Measurements from ENCODE around the gene NID2. TPM values are rescaled to one million over a fixed set of nuclear protein-coding genes. Genes with fewer than 3 reads are reported as not detected.

Gene NID2
- total RNA-seq, 4 donors from 2014 or later: 1.9 to 5.6 (median 4.3) TPM

DNA sequence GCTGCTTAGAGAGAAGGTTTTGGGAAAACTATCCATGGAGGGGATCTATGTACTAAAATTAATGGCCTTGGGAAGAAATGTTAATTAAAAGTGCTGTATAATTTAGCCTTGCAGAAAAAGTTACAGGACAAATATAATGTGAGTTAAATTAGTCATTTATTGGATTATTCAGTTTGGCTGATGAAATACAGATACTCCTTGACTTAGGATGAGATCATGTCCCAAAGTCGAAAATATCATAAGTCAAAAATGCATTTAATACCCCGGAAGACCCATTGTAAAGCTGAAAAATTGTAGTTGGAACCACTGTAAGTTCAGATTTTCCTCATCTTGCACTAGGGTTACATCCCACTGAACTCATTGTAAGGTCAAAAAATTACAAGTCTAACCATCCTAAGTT lies 69.8 kb downstream of the NID2 start:
- intact Hi-C loops (cut with DNase I; ENCODE audit: low total_unique reads) (no loop called here), in situ Hi-C loops (cut with MboI; ENCODE audit: low sequenced_read_pairs in 4 of 4) (loop anchor here (5.0 to 25.0 kb wide), 3 partner anchors 133 to 712 kb away; no protein-coding TSS in a partner anchor)
- H3K27ac ChIP-seq: no peak overlapping the region
- no peak for TF ChIP-seq POLR2A (IDR thresholded peaks at IDR 0.05)
- TF ChIP-seq, protein P1, sequence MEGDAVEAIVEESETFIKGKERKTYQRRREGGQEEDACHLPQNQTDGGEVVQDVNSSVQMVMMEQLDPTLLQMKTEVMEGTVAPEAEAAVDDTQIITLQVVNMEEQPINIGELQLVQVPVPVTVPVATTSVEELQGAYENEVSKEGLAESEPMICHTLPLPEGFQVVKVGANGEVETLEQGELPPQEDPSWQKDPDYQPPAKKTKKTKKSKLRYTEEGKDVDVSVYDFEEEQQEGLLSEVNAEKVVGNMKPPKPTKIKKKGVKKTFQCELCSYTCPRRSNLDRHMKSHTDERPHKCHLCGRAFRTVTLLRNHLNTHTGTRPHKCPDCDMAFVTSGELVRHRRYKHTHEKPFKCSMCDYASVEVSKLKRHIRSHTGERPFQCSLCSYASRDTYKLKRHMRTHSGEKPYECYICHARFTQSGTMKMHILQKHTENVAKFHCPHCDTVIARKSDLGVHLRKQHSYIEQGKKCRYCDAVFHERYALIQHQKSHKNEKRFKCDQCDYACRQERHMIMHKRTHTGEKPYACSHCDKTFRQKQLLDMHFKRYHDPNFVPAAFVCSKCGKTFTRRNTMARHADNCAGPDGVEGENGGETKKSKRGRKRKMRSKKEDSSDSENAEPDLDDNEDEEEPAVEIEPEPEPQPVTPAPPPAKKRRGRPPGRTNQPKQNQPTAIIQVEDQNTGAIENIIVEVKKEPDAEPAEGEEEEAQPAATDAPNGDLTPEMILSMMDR (IDR thresholded peaks at IDR 0.05 in 4 of 5, conservative IDR thresholded peaks at IDR 0.05 in 1 of 5): no peak
- peaks cover 3 to 76% of the 10 kb centered on the region in 2 donors for H3K36me3 ChIP-seq
- H3K4me1 ChIP-seq: peaks cover 0 to 8% of the 10 kb centered on the region in 2 donors
- H3K4me3 ChIP-seq: no peak overlapping the region
- ATAC-seq (no peak), DNase-seq (no peak)
- no peaks in the 10 kb centered on the region for H3K9me3 ChIP-seq
- no peaks in the 10 kb centered on the region for H3K27me3 ChIP-seq

DNA sequence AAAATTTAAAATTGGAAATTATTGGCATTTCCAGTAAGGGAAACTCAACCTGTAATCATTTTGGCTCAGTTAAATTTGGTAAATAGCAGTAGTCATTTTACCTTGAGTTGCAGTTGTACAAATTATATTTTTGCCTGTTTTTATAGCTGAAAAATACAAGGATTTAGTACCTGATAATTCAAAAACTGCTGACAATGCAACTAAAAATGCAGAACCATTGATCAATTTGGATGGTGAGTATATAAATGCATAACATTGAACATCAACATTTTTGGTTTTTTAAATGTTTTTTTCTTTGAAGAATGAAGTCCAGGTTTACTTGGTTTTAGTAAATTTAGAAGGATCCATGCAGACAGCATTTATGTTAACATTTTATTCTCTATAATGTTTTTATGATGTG lies 70.5 kb downstream of the NID2 start:
- H3K27me3 ChIP-seq: no peaks in the 10 kb centered on the region
- intact Hi-C loops (cut with DNase I; ENCODE audit: low total_unique reads) (no loop called here), in situ Hi-C loops (cut with MboI; ENCODE audit: low sequenced_read_pairs in 4 of 4) (loop anchor here (5.0 to 25.0 kb wide), 3 partner anchors 134 to 711 kb away; no protein-coding TSS in a partner anchor)
- no peak for ATAC-seq
- DNase-seq: no peak
- no peaks in the 10 kb centered on the region for H3K9me3 ChIP-seq
- H3K4me3 ChIP-seq: no peak overlapping the region
- H3K27ac ChIP-seq: no peak overlapping the region
- H3K4me1 ChIP-seq: peaks cover 3 to 9% of the 10 kb centered on the region in 2 donors
- TF ChIP-seq POLR2A (IDR thresholded peaks at IDR 0.05): no peak
- TF ChIP-seq, protein P1 (IDR thresholded peaks at IDR 0.05 in 4 of 5, conservative IDR thresholded peaks at IDR 0.05 in 1 of 5): no peak
- H3K36me3 ChIP-seq: peaks cover 3 to 70% of the 10 kb centered on the region in 2 donors

DNA sequence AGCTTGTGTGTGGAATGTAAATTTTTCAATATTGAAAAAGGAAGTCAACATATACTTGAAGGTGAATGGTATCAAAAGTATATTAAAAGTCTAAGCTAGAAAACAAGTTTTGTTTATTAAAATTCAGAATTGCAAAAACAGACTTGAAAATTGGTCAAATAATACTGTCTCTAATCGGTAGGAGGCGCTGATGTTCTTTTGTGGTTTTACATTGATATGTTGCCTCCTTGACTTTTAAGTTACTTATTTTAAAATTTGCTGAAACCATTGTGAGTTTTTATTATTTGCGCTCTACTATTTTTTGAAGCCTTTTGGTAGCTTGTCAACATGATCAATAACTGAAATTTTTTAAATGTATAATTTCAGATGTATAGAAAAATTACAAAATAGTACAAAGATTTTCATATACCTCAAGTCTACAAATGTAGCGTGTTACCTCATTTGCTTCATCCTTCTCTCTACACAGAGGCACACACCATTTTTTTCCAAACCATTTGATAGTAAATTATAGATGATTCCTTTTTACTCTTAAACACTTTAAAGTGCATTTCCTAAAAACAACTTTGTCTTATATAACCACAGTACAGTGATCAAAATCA lies 72.6 kb downstream of the NID2 start:
- Histone ChIP-seq H3K4me1 (peaks cover 8 to 10% of the 10 kb centered on the region in 2 donors), H3K27ac (no peak overlapping the region)
- in situ Hi-C loops (cut with MboI; ENCODE audit: low sequenced_read_pairs in 4 of 4): loop anchor here (5.0 to 25.0 kb wide), 3 partner anchors 136 to 709 kb away; no protein-coding TSS in a partner anchor

DNA sequence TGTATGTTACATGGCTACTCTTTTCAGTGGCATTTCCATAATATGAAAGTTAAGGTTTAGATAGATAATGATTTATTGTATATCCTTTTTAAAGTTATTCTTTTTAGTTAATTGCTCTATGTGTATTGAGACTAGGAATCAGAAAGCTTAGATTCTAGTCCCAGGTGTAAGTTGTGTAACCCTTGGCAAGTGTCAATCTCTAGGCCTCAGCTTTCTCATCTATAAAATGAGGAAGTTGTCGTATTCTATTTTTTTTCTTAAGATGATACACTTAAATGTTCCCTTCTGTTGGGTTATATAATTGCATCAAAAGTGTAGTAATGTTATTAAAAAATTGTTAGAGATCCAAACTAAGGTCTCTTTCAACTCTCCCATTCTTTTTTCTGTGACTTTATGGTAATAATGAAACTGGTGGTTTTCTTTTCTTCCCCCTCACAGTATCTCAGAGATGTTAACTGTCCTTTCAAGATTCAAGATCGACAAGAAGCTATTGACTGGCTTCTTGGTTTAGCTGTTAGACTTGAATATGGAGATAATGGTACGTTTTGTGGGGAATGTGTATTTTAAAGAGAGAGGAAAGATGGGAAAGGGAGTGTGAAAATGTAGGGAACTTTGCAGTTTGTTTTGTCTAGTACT lies 75.5 kb downstream of the NID2 start:
- in situ Hi-C loops (cut with MboI; ENCODE audit: low sequenced_read_pairs in 4 of 4): loop anchor here (10.0 to 25.0 kb wide), 2 partner anchors 141 to 706 kb away; no protein-coding TSS in a partner anchor

More for the DNA sequence above, 72.6 kb downstream of the NID2 start:
- ATAC-seq (no peak), DNase-seq (no peak)
- no peaks in the 10 kb centered on the region for H3K9me3 ChIP-seq
- no peak overlapping the region for H3K4me3 ChIP-seq
- no peak for TF ChIP-seq POLR2A (IDR thresholded peaks at IDR 0.05)
- TF ChIP-seq, protein P1 (IDR thresholded peaks at IDR 0.05 in 4 of 5, conservative IDR thresholded peaks at IDR 0.05 in 1 of 5): peak in 4 of 5 experiments; percentile 49 to 68 (median 66)
- peaks cover 3 to 72% of the 10 kb centered on the region in 2 donors for H3K36me3 ChIP-seq
- intact Hi-C loops (cut with DNase I; ENCODE audit: low total_unique reads): loop anchor here (1.0 kb wide), 1 partner anchor 136 kb away; no protein-coding TSS in a partner anchor
- no peaks in the 10 kb centered on the region for H3K27me3 ChIP-seq

More for the DNA sequence above, 75.5 kb downstream of the NID2 start:
- Histone ChIP-seq H3K27me3 (no peaks in the 10 kb centered on the region), H3K4me1 (peaks cover 24 to 28% of the 10 kb centered on the region in 2 donors), H3K4me3 (no peak overlapping the region), H3K27ac (no peak overlapping the region), H3K36me3 (peaks cover 3 to 50% of the 10 kb centered on the region in 2 donors), H3K9me3 (no peaks in the 10 kb centered on the region)
- DNase-seq (no peak), ATAC-seq (no peak)
- TF ChIP-seq, protein P1 (IDR thresholded peaks at IDR 0.05 in 4 of 5, conservative IDR thresholded peaks at IDR 0.05 in 1 of 5): no peak
- TF ChIP-seq POLR2A (IDR thresholded peaks at IDR 0.05): no peak
- intact Hi-C loops (cut with DNase I; ENCODE audit: low total_unique reads): no loop called here

Measured in gastrocnemius medialis (tissue), 4 donors.